Activated CD4-positive, alpha-beta T cell treated with anti-CD3 and anti-CD28 coated beads for 24 hours (primary cell): ENCODE measurements around the gene KRT15.

Source experiments
- DNase-seq, 2 donors: peaks; one replicate each; pipeline ENCODE4 v3.0.0-alpha.2; 2020; ENCODE audit warnings: low read depth in 2 of 2

The KRT15 gene

GRCh38 chr17:41505809-41506767, 12.6 kb downstream of the KRT15 start:
- DNase-seq = no peak

DNA sequence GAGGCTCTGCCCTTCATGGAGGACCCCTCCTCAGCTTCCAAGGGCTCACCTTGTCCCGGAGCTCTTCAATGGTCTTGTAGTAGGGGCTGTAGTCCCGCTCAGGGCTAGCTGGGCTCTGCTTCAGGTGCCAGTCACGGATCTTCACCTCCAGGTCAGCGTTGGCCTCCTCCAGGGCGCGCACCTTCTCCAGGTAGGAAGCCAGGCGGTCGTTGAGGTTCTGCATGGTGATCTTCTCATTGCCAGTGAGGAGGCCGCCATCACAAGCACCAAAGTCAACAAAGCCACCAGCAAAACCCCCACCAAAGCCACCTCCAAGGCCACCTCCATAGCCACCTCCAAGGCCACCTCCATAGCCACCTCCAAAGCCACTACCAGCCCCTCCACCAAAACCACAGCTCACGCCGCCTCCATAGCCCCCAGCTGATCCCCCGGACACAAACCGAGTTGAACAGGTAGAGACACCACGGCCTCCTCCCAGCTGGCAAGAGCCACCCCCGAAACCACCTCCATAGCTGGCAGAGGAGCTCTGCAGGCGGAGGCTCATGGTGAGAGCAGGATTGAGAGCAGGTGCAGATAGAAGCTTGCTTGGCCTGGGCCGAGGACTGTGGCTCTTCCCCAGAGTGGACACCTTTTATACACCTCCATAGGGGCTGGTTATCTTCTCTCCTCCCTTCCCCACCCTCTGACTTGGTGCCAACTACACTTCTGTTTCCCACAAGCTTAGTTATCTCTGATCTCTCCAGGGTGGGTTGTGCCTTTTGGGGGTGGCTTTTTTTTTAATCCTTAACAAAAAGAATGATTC, 13.5 kb downstream of the KRT15 start, which contains the start of gene KRT13:
KRT13 (minus strand) TSS at position 606 of the 802 bp plus-strand sequence; CDS start at position 544, 62 bp downstream.
- DNase-seq = no peak

GRCh38 chr17:41504246-41504977, 14.3 kb downstream of the KRT15 start:
- no peak for DNase-seq

GRCh38 chr17:41503202-41503601, 15.5 kb downstream of the KRT15 start:
- no peak for DNase-seq

- no peak for DNase-seq
Observed at GRCh38 chr17:41500131-41500911, 18.4 kb downstream of the KRT15 start.

DNA sequence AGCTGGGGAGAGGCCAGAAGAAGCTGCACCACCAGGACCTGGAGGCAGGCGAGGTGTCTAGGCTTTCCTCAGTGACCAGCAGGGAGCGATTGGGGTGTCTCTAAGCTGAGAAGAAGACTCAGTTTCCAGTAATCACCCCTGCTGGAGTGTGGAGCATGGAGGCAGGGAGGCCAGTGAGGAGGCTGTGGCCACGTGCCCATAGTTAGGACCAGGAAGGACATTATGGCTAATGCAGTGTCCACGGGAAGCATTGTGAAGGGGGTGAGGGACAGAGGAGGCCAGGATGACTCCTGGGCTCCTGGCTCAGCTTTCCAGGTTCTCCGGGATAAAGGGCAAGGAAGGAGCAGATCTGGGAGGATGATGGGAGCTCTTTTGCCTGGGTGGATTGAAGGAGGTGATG, 19.0 kb downstream of the KRT15 start:
- DNase-seq = no peak

DNA sequence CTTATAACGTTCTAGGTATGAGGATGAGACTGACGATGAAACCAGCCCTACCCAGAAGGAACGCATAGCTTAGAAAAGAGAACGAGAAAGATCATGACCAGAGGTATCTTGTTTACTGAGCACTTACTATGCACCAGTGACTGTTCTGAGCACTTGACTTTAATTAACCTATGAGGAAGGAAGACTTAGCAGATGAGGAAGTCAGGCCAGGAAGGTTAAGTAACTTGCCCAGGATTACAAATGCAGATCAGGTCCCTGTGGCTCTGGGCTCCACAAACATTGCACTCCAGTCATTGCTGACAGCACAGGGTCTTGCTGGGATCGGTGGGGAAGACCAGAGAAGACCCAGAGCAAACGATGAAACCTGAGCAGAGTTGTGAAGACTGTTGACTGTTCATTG, 20.4 kb downstream of the KRT15 start:
- no peak for DNase-seq

- DNase-seq = peak; percentile 59 to 63
Observed at GRCh38 chr17:41496803-41497484, 21.7 kb downstream of the KRT15 start.

DNA sequence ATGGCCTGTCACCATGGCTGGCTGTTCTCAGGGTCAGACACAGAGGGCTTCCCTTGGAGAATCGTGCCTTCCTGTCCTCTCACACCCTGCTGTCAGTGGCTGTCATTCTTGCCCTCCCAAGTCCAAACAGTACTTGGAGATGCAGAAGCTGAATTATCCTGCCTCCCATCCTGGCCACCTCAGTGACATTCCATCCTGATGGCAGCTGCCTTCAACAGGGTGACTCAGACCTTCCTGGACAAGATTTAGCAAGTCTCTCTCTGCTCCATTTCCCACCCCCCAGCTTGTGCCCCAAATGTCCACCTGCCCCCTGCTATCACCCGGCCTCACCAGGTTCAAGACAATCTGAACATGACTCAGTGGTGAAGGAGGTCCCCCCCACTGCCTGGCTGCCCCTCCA, 24.2 kb downstream of the KRT15 start:
- no peak for DNase-seq

DNA sequence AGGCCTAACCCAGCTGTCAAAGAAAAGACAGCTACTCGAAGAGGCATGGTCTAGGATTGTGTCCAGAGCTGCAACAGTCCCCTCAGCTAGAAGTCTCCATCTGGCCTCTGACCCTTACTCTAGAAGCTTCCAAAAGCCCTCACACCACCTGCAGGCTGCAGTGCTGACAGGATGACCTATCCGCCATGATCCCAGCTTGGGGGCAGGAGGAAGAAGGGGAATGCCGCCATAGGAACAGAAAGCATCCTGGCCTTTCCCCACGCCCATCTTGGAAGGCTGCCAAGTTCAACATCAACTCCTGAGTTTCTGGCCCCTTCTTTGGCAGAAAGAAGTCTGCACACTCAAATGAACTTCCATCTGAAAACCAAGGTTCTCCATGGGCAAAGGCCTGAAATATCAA, 25.9 kb downstream of the KRT15 start:
- no peak for DNase-seq

DNA sequence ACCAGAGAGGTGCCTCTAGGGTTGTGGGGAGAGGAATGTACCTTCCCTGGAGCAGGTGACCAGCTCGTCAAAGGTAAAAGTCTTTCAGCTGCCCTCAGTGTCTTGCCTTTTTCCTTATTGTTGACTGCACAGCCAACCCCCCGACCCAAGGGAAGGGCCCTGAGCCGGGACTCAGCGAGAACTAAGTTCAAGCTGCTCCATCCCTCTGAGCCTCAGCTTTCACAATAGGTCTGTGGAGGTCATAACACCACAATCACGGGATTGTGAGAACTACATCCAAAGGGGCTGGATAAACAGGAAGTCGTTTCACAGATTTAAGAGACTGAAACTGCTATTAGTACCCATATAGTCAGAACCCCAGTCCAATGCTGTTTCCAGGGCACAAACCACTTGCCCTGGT, 26.3 kb downstream of the KRT15 start:
- no peak for DNase-seq

- no peak for DNase-seq
Observed at GRCh38 chr17:41491476-41491875, 27.2 kb downstream of the KRT15 start.

GRCh38 chr17:41490000-41490990, 28.4 kb downstream of the KRT15 start:
- no peak for DNase-seq

DNA sequence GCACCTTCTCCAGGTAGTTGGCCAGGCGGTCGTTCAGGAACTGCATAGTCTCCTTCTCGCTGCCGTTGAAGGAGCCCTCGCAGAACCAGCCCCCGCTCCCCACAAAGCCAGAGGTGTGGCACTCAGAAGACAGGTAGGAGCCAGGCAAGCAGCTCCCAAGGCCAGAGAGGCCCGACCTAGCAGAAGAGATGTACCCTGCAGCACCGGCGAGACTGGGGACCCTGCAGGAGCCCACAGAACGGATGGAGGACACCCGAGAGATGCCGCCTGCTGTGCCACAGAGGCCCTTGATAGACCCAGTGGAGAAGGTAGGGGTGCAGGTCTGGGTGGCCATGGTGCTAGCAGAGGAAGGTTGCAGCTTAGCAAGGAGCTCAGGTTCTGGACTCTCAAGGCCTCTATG, 29.2 kb downstream of the KRT15 start, which contains the start of gene KRT36:
KRT36 (minus strand) TSS at position 380 of the 400 bp plus-strand sequence; CDS start at position 334, 46 bp downstream.
- no peak for DNase-seq

DNA sequence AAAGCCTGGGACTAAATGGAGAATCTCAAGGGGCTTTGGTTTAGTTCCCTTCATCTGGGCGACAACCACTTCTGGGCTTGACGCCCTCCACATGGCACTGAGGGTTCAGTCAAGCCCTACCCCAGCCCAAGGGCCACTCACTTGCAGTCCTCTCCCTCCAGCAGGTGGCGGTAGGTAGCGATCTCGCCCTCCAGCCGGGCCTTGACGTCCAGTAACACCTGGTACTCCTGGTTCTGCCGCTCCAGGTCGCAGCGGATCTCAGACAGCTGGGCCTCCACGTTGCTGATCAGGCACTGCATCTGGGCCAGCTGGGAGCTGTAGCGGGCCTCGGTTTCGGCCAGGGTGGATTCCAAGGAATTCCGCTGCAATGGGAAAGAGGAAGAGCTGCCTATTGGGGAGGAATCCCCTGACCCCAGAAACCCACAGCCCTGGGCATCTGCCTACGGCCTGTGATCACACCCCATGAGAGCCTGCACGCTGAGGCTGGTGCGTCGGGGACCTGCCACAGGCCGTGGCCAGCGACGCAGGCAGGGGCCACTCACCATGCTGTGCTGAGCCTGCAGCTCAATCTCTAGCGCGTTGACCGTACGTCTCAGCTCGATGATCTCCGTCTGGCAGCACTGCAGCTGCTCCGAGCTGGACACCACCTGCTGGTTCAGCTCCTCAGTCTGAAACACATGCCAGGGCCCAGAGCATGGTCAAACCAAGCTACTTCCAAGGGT, 31.7 kb downstream of the KRT15 start:
- DNase-seq = peak; percentile 18 to 34

DNA sequence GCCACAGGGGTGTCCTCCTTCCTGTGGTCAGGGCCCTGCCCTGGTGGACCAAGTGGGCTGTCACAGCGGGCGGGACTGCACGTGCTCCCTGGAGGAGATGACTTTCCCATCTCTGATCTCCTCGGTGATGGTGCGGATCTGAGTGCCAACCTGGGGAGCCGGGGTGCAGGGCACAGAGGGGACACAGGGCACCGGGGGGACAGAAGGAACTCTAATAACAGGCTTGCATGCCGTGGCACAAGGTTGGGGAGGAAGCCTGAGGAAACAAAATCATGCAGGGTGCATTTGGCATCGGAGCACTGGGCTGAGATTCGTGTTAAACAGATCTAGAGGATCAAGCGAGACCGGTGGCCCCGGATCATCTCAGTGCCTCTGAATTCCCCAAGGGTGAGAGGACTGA, 32.4 kb downstream of the KRT15 start:
- no peak for DNase-seq

- DNase-seq = no peak
Observed at GRCh38 chr17:41484920-41485904, 33.5 kb downstream of the KRT15 start.
